B cell (primary cell): ENCODE data around the gene MAPKAP1.

Source experiments
- CTCF ChIP-seq: fragments of 200-600 bp; IDR thresholded peaks from one replicate; pipeline ENCODE4 v1.8.0; 2022; ENCODE audit warnings: antibody characterized with exemption, mild to moderate bottlenecking
- EZH2 ChIP-seq: IDR thresholded peaks from 2 replicates; pipeline ENCODE4 v1.6.1; 2012; ENCODE audit warnings: borderline replicate concordance, low read depth, mild to moderate bottlenecking, moderate library complexity, low read length; ENCODE audit not compliant: insufficient read depth, poor library complexity, severe bottlenecking

- TF ChIP-seq CTCF (no peak), EZH2 (no peak)
Measured at GRCh38 chr9:125517577-125517976, 189.4 kb downstream of the MAPKAP1 start.
